ENCODE data around the gene CIITA.

Gene CIITA

GRCh38 chr16:10982465-10983150 lies 105.6 kb downstream of the CIITA start:
- no peak for DNase-seq (ENCODE audit: low spot score)

DNA sequence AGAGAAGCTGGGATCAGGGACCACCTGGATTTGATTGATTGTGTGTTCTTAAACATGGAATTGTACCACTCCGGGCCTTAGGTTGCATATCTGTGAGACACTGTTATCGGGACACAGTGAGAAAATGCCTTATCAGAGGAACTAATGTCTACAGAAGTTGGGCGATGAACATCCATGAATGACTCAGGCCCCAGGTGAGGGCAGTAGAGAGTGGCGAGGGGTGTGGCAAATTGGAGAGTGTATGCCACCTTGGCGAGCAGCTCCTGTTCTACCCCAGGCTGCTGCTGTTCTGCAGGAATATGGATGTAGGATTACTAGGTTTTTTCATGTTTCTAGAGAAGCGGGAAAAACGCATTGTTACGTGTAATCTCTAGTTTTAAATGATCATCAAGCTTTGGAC lies 106.2 kb downstream of the CIITA start:
- no peak for DNase-seq (ENCODE audit: low spot score)

DNA sequence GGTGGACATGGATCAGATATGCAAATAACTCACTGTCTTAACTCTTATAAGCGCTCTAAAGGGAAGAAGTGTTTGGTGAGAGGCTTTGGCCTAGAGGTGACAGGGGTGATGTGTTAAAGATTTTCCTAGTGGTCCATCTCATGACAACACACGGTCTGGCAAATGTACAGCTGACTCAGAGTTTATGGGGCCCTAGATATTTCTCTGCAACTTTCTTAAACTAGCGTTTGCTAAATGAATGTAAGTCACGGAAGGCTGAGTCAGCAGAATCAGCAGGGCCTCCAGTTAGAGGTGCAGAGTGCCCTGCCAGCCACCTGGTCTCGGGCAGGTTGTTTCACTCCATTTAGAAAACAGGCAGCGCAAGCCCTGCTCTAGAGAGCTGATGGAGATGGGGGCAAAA lies 107.5 kb downstream of the CIITA start:
- no peak for DNase-seq (ENCODE audit: low spot score)

Measured in hematopoietic multipotent progenitor cell treated with erythropoietin and hydrocortisone succinate and interleukin-3 and kit ligand, for 15 days (in vitro differentiated cells).